SK-N-SH (cell line): ENCODE data around the gene RAD23B. TPM values are rescaled to one million over a fixed set of nuclear protein-coding genes. Genes with fewer than 3 reads are reported as not detected.

ENCODE experiments used
- CTCF ChIA-PET: fragments of 300-600, 350-600 bp; formaldehyde crosslinking; extraction: SDS; loops from one replicate; lab custom pipeline; 2021; lab: Yijun Ruan, JAX
- POLR2A ChIA-PET: fragments of 350-600 bp; sonication (Branson Sonifier 250); formaldehyde crosslinking; extraction: SDS; loops from one replicate; lab custom pipeline; 2020; ENCODE audit warnings: antibody characterized with exemption, inconsistent platforms; lab: Yijun Ruan, JAX
- DNase-seq: peaks from one replicate; pipeline ENCODE4 v3.0.0; 2012
- H2AFZ ChIP-seq: fragments of 200-600 bp; sonication (generic); 2 replicates; pipeline ENCODE4 v1.8.1; 2016; ENCODE audit warnings: antibody characterized with exemption, mild to moderate bottlenecking, low read depth
- H3F3A ChIP-seq: fragments of 200-600 bp; sonication (generic); replicated peaks from 2 replicates; pipeline ENCODE3; 2016; ENCODE audit warnings: antibody characterized with exemption, mild to moderate bottlenecking; ENCODE audit not compliant: insufficient read depth
- H3K27ac ChIP-seq, 2 experiments: fragments of 200-500 bp in 1 of 2; fragments of 200-600 bp in 1 of 2; sonication (Bioruptor generic) in 1 of 2; sonication (generic), shearing (Covaris generic) in 1 of 2; 2 replicates each; pipeline versions ENCODE4 v1.5.1 to v1.6.1; 2014 to 2016; ENCODE audit warnings: low read depth in 2 of 2, inconsistent platforms in 1 of 2, low read length in 1 of 2, mild to moderate bottlenecking in 1 of 2, mixed read lengths in 1 of 2
- H3K27me3 ChIP-seq: fragments of 200-600 bp; sonication (generic), shearing (Covaris generic); 2 replicates; pipeline ENCODE4 v1.6.1; 2016; ENCODE audit warnings: mixed run types; ENCODE audit not compliant: insufficient read depth
- H3K36me3 ChIP-seq, 2 experiments: fragments of 200-500 bp in 1 of 2; fragments of 200-600 bp in 1 of 2; sonication (Bioruptor generic) in 1 of 2; sonication (generic) in 1 of 2; replicated peaks in 1 of 2; 2 replicates each; pipeline versions ENCODE3 to v1.5.1; 2014 to 2016; ENCODE audit warnings: low read length in 1 of 2, mild to moderate bottlenecking in 1 of 2; ENCODE audit not compliant: insufficient read depth in 2 of 2, control insufficient read depth in 1 of 2
- H3K4me1 ChIP-seq, 2 experiments: fragments of 200-500 bp in 1 of 2; fragments of 200-600 bp in 1 of 2; sonication (Bioruptor generic) in 1 of 2; sonication (generic), shearing (Covaris generic) in 1 of 2; 2 replicates each; pipeline versions ENCODE4 v1.5.1 to v1.6.1; 2014 to 2016; ENCODE audit warnings: low read depth in 1 of 2, low read length in 1 of 2, mixed run types in 1 of 2; ENCODE audit not compliant: insufficient read depth in 2 of 2, control insufficient read depth in 1 of 2
- H3K4me2 ChIP-seq: fragments of 200-600 bp; sonication (generic), shearing (Covaris generic); 2 replicates; pipeline ENCODE4 v1.6.1; 2017; ENCODE audit warnings: mixed run types
- H3K4me3 ChIP-seq, 2 experiments: fragments of 200-500 bp in 1 of 2; fragments of 200-600 bp in 1 of 2; sonication (Bioruptor generic) in 1 of 2; sonication (generic), shearing (Covaris generic) in 1 of 2; 2 replicates each; pipeline versions ENCODE4 v1.5.1 to v1.8.1; 2014 to 2016; ENCODE audit warnings: low read depth in 2 of 2, inconsistent platforms in 1 of 2, low read length in 1 of 2, mild to moderate bottlenecking in 1 of 2, mixed read lengths in 1 of 2, moderate library complexity in 1 of 2
- H3K79me2 ChIP-seq: fragments of 200-600 bp; sonication (generic); 2 replicates; pipeline ENCODE4 v1.8.1; 2017; ENCODE audit warnings: mild to moderate bottlenecking; ENCODE audit not compliant: insufficient read depth
- H3K9ac ChIP-seq: fragments of 200-600 bp; sonication (generic); 2 replicates; pipeline ENCODE4 v1.6.1; 2017; ENCODE audit warnings: mixed run types
- H3K9me2 ChIP-seq: fragments of 200-600 bp; sonication (generic); 2 replicates; pipeline ENCODE4 v1.6.1; 2017; ENCODE audit warnings: mixed run types
- H3K9me3 ChIP-seq: fragments of 200-600 bp; sonication (generic); 2 replicates; pipeline ENCODE4 v1.6.1; 2017; ENCODE audit warnings: mixed run types, mild to moderate bottlenecking, moderate library complexity
- H4K20me1 ChIP-seq: fragments of 200-600 bp; sonication (generic); 2 replicates; pipeline ENCODE4 v1.6.1; 2017; ENCODE audit warnings: mild to moderate bottlenecking, mixed run types; ENCODE audit not compliant: insufficient read depth
- ELF1 ChIP-seq: IDR thresholded peaks from 2 replicates; pipeline ENCODE4 v1.4.0; 2012
- EP300 ChIP-seq, 2 experiments: IDR thresholded peaks; 2 replicates each; pipeline versions ENCODE4 v1.4.0 to v1.6.1; 2012; ENCODE audit warnings: borderline replicate concordance in 1 of 2, low read depth in 1 of 2, low read length in 1 of 2
- FOSL2 ChIP-seq: IDR thresholded peaks from 2 replicates; pipeline ENCODE4 v1.4.0; 2012; ENCODE audit warnings: low read depth, mild to moderate bottlenecking, moderate library complexity, borderline replicate concordance
- NFIC ChIP-seq: IDR thresholded peaks from 2 replicates; pipeline ENCODE4 v1.4.0; 2012; ENCODE audit warnings: borderline replicate concordance
- PBX3 ChIP-seq: IDR thresholded peaks from 2 replicates; pipeline ENCODE4; 2012
- POLR2AphosphoS5 ChIP-seq: IDR thresholded peaks from 2 replicates; pipeline ENCODE4 v1.6.1; 2012; ENCODE audit warnings: low read depth, low read length
- RAD21 ChIP-seq: IDR thresholded peaks from 2 replicates; pipeline ENCODE4 v1.6.1; 2012; ENCODE audit warnings: mild to moderate bottlenecking, low read length
- RCOR1 ChIP-seq: fragments of 150-350 bp; IDR thresholded peaks from 2 replicates; pipeline ENCODE4 v1.6.1; 2017; ENCODE audit warnings: antibody characterized with exemption, low read length
- RFX5 ChIP-seq: IDR thresholded peaks from 2 replicates; pipeline ENCODE4 v1.6.1; 2012; ENCODE audit warnings: mild to moderate bottlenecking, improper control_type of control experiment, low read length
- RXRA ChIP-seq: IDR thresholded peaks from 2 replicates; pipeline ENCODE4 v1.4.0; 2012; ENCODE audit warnings: low read depth, mild to moderate bottlenecking, borderline replicate concordance
- SIN3A ChIP-seq: IDR thresholded peaks from 2 replicates; pipeline ENCODE4 v1.6.1; 2012; ENCODE audit warnings: low read depth, mild to moderate bottlenecking, low read length, moderate library complexity, borderline replicate concordance
- TAF1 ChIP-seq: IDR thresholded peaks from 2 replicates; pipeline ENCODE4 v1.6.1; 2012; ENCODE audit warnings: low read depth, mild to moderate bottlenecking, low read length, moderate library complexity, borderline replicate concordance
- TEAD4 ChIP-seq: IDR thresholded peaks from 2 replicates; pipeline ENCODE4 v1.4.0; 2012; ENCODE audit warnings: mild to moderate bottlenecking, borderline replicate concordance; ENCODE audit not compliant: insufficient read depth
- USF2 ChIP-seq: fragments of 150-350 bp; IDR thresholded peaks from 2 replicates; pipeline ENCODE4 v1.6.1; 2017; ENCODE audit warnings: antibody characterized with exemption, low read length, low read depth, borderline replicate concordance
- YY1 ChIP-seq: IDR thresholded peaks from 2 replicates; pipeline ENCODE4 v1.4.0; 2012; ENCODE audit warnings: low read depth, mild to moderate bottlenecking
- ZBTB33 ChIP-seq: IDR thresholded peaks from 2 replicates; pipeline ENCODE4 v1.4.0; 2012; ENCODE audit warnings: low read depth, borderline replicate concordance
- WGBS: methylation state at CpG from one replicate; pipeline ENCODE4 v1.1.6; 2017; ENCODE audit warnings: low lambda C conversion rate; 5-methylcytosine and 5-hydroxymethylcytosine counted together
- polyA plus RNA-seq, 3 experiments: library from polyadenylated mRNA; depleted of rRNA; stranded (reverse); fragments of >200 nt; gene quantifications; 2 replicates each; pipeline ENCODE4 v1.2.3, GENCODE V29; 2012

RAD23B gene
- polyA plus RNA-seq, 1 of the 3 experiments (the other 2 are of a cell fraction), result 62.9 TPM

- H3K27ac ChIP-seq, result no peak overlapping the region
- H3F3A ChIP-seq, result no peaks in the 10 kb centered on the region
- WGBS, result 80% methylated on average over 4 of the region's 4 CpGs
- no peak overlapping the region for H3K4me3 ChIP-seq
- no peak for DNase-seq
- H3K9me3 ChIP-seq, result 0 out of 2 replicates have a peak, but pooled peaks cover 4% of the 10 kb centered on the region
- H3K27me3 ChIP-seq, result no peaks in the 10 kb centered on the region
- H3K36me3 ChIP-seq, result no peaks in the 10 kb centered on the region
- H3K9ac ChIP-seq, result no peak overlapping the region
- ChIA-PET CTCF (interaction anchor here (0.6 to 1.5 kb wide), 4 partner anchors 10 to 89 kb away, joined by 3 to 8 read pairs (median 3); no protein-coding TSS in a partner anchor), POLR2A (no interaction called here)
- H3K79me2 ChIP-seq, result no peaks in the 10 kb centered on the region
- no peak for TF ChIP-seq ZBTB33
- no peak for TF ChIP-seq NFIC
- TF ChIP-seq RCOR1, result no peak
- TF ChIP-seq RFX5, result no peak
- no peak for TF ChIP-seq EP300 (IDR thresholded peaks at IDR 0.05; ENCODE audit: borderline replicate concordance in 1 of 2, low read depth in 1 of 2, low read length in 1 of 2)
- TF ChIP-seq USF2, result no peak
- TF ChIP-seq ELF1, result no peak
- TF ChIP-seq PBX3, result no peak
- no peak for TF ChIP-seq SIN3A
- no peak for TF ChIP-seq POLR2AphosphoS5
- TF ChIP-seq RXRA, result no peak
- no peak for TF ChIP-seq RAD21
- TF ChIP-seq YY1, result no peak
- no peaks in the 10 kb centered on the region for H3K4me1 ChIP-seq
- H2AFZ ChIP-seq, result no peak overlapping the region
- no peak overlapping the region for H3K4me2 ChIP-seq
- H4K20me1 ChIP-seq, result no peaks in the 10 kb centered on the region
- no peaks in the 10 kb centered on the region for H3K9me2 ChIP-seq
Measured at GRCh38 chr9:107260437-107261081, 22.5 kb upstream of the RAD23B start.

- Histone ChIP-seq H3K36me3 (no peaks in the 10 kb centered on the region), H3F3A (no peaks in the 10 kb centered on the region), H3K79me2 (no peaks in the 10 kb centered on the region), H2AFZ (no peak overlapping the region), H3K4me3 (no peak overlapping the region), H3K27me3 (no peaks in the 10 kb centered on the region), H4K20me1 (no peaks in the 10 kb centered on the region), H3K9me2 (no peaks in the 10 kb centered on the region), H3K4me1 (no peaks in the 10 kb centered on the region), H3K9ac (no peak overlapping the region), H3K27ac (no peak overlapping the region), H3K9me3 (0 out of 2 replicates have a peak, but pooled peaks cover 4% of the 10 kb centered on the region), H3K4me2 (no peak overlapping the region)
- TF ChIP-seq FOSL2, result no peak
- no peak for TF ChIP-seq TEAD4
- TF ChIP-seq TAF1, result no peak
- ChIA-PET CTCF (interaction anchor here (0.6 to 1.5 kb wide), 4 partner anchors 10 to 89 kb away, joined by 3 to 8 read pairs (median 3); no protein-coding TSS in a partner anchor), POLR2A (no interaction called here)
- DNase-seq, result no peak
- 78% methylated on average over 5 of the region's 5 CpGs for whole genome bisulfite sequencing
Measured at GRCh38 chr9:107261106-107261505, 22.0 kb upstream of the RAD23B start.
